ENCODE results near the gene SULT6B1. TPM values are rescaled to one million over a fixed set of nuclear protein-coding genes. Genes with fewer than 3 reads are reported as not detected.

SULT6B1 gene
- total RNA-seq, 1 experiment from 2014 or later, result not detected

GRCh38 chr2:37231241-37232130 lies 43.0 kb upstream of the SULT6B1 start, which contains the start of the genes CEBPZ and NDUFAF7:
Gene CEBPZ (minus strand): TSS chr2:37231596. CDS start chr2:37231567, 29 bp downstream.
Gene NDUFAF7 (plus strand): TSS chr2:37231658. CDS start chr2:37231706, 48 bp downstream.
- Histone ChIP-seq H2AK5ac (ENCODE audit: insufficient read length, low read length) (no peak within 1 kb of the TSS), H2BK15ac (ENCODE audit: low read depth, low read length) (no peak within 1 kb of the TSS), H3K4ac (ENCODE audit: low read depth, low read length) (no peak within 1 kb of the TSS), H3K4me1 (ENCODE audit: insufficient read depth, low read length) (peaks cover 4% of the 10 kb centered on the region; the same call in 1 of the 2 replicates), H2BK20ac (ENCODE audit: low read depth, low read length, poor library complexity, severe bottlenecking) (no peak within 1 kb of the TSS), H3K79me1 (ENCODE audit: insufficient read depth, low read depth, low read length, poor library complexity, severe bottlenecking) (no peaks in the 10 kb centered on the region), H3K9me3 (ENCODE audit: control insufficient read depth, low read depth, low read length) (no peaks in the 10 kb centered on the region), H4K91ac (ENCODE audit: insufficient read length, low read depth, low read length) (no peak within 1 kb of the TSS), H3K27me3 (ENCODE audit: insufficient read depth, low read length) (no peaks in the 10 kb centered on the region), H3K23ac (ENCODE audit: insufficient read length, low read depth, low read length) (no peak within 1 kb of the TSS), H3K9ac (ENCODE audit: extremely low read depth, insufficient read length, low read length) (peak within 1 kb of the TSS; percentile 64), H3K23me2 (ENCODE audit: insufficient read length, low read depth, low read length, poor library complexity, severe bottlenecking) (peaks cover 18% of the 10 kb centered on the region), H2BK5ac (ENCODE audit: insufficient read length, low read length) (peak within 1 kb of the TSS; percentile 48), H2AFZ (ENCODE audit: low read length) (no peak within 1 kb of the TSS), H4K8ac (replicated peaks; ENCODE audit: insufficient read length, low read depth, low read length) (no peak within 1 kb of the TSS), H4K20me1 (ENCODE audit: control insufficient read depth, insufficient read depth, insufficient read length) (no peaks in the 10 kb centered on the region), H2BK12ac (ENCODE audit: insufficient read length, low read depth, low read length) (no peak within 1 kb of the TSS), H3K27ac (ENCODE audit: insufficient read length, low read depth, low read length) (no peak within 1 kb of the TSS), H2BK120ac (ENCODE audit: low read depth, low read length, poor library complexity, severe bottlenecking) (no peak within 1 kb of the TSS), H3K79me2 (ENCODE audit: insufficient read depth, low read length) (peaks cover 61% of the 10 kb centered on the region), H3T11ph (ENCODE audit: low read length) (no peak within 1 kb of the TSS), H4K5ac (ENCODE audit: insufficient read length, low read depth, low read length) (no peak within 1 kb of the TSS), H3K14ac (ENCODE audit: insufficient read depth, low read length) (peak within 1 kb of the TSS; percentile 79), H3K56ac (ENCODE audit: insufficient read length, low read depth, low read length) (no peak within 1 kb of the TSS), H3K18ac (ENCODE audit: insufficient read length, low read depth, low read length) (no peak within 1 kb of the TSS), H3K4me2 (ENCODE audit: insufficient read depth, insufficient read length, low read length) (peak within 1 kb of the TSS; percentile 92)
- peaks cover 0 to 3% of the 10 kb centered on the region in 2 experiments; a peak in 2 of 5 replicates for H3K9me3 Mint-ChIP-seq
- no peak for TF ChIP-seq CTCF (conservative IDR thresholded peaks at IDR 0.05)
- WGBS (ENCODE audit: extremely low coverage, insufficient read length, low lambda C conversion rate), result no CpG with 5 or more reads among the region's 73 CpGs
- peak; percentile 85 for DNase-seq
- H3K4me1 Mint-ChIP-seq, result peaks cover 42 to 56% of the 10 kb centered on the region in 2 experiments
- H3K27me3 Mint-ChIP-seq (ENCODE audit: low read depth), result no peaks in the 10 kb centered on the region
- no peak within 1 kb of the TSS for H3K27ac Mint-ChIP-seq
- H3K4me3 Mint-ChIP-seq, result no peak within 1 kb of the TSS
- peaks cover 34 to 61% (median 34%) of the 10 kb centered on the region in 3 experiments for H3K36me3 Mint-ChIP-seq (ENCODE audit: insufficient read depth in 1 of 3, low read depth in 3 of 3)
